OCI-LY3 (cell line): ENCODE results near the gene LRFN5.
"Not testable (repeated sequence)": the region's sequence is repeated elsewhere in the genome, so short reads cannot be mapped to it uniquely, and the experiment has no call there.

Experiments used
- CTCF ChIP-seq: fragments of 200-600, 300-600 bp; sonication (generic); IDR thresholded peaks from 2 replicates; pipeline ENCODE4 v1.5.1; 2014; ENCODE audit warnings: antibody characterized with exemption, low read length, low read depth
- EZH2phosphoT487 ChIP-seq: fragments of 200-600 bp; shearing (Covaris generic); IDR thresholded peaks from 2 replicates; pipeline ENCODE4 v1.6.1; 2018; ENCODE audit warnings: antibody characterized with exemption, mixed run types, low read depth

GRCh38 chr14:41911155-41911554 lies 304.5 kb downstream of the LRFN5 start:
- not testable (repeated sequence) for TF ChIP-seq CTCF, EZH2phosphoT487
